Measurements from ENCODE around the gene CCDC177.

The CCDC177 gene

DNA sequence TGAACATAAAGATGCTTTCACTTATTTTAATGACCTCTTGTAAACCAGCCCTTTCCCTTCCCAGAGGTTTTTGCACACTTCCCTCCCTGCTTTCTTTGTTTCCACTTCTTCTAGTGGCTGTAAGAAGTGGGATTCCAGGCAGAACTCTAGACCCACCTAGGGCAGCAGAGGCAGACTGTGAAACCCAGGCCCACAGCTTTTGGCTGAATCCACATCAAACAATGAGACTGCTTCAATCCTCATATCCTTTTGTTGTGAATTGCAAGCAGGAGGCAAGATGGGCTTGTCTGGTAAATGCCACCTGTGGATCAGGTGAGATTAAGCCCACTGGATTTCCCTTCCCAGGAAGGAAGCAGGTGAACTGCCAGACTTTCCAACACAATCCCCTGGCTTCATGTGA is 12.8 kb downstream of the CCDC177 start:
- no peak for DNase-seq (ENCODE audit: low read depth)

DNA sequence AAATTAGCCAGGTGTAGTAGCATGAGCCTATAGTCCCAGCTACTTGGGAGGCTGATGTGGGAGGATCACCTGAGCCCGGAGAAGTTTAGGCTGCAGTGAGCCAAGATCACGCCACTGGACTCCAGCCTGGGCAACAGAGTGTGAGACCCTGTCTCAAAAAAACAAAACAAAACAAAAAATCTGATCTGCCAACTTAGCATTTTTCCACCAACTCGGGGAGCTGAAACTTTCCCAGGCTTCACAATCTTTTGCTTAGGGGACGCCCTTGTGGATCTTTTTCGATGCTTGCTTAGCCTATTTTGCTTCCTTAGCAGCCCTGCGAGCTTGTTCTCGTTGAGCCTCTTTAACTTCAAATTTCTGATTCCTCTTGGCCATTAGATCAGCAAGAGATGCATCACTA is 13.8 kb downstream of the CCDC177 start:
- DNase-seq (ENCODE audit: low read depth): no peak

- DNase-seq (ENCODE audit: low read depth): no peak
Measured at GRCh38 chr14:69559581-69560011, 15.1 kb downstream of the CCDC177 start.

DNA sequence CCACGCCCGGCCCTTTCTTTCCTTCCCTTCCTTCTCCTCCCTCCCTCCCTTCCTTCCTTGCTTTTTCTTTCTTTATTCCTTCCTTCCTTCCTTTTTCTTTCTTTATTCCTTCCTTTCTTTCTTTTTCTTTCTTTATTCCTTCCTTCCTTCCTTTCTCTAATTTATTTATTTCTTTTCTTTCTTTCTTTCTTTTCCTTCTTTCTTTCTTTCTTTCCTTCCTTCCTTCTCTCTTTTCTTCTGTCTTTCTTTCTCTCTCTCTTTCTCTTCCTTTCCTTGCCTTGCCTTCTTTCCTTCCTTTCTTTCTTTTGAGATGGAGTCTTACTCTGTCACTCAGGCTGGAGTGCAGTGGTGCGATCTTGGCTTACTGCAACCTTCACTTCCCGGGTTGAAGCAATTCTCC is 15.9 kb downstream of the CCDC177 start:
- DNase-seq (ENCODE audit: low read depth): no peak

DNA sequence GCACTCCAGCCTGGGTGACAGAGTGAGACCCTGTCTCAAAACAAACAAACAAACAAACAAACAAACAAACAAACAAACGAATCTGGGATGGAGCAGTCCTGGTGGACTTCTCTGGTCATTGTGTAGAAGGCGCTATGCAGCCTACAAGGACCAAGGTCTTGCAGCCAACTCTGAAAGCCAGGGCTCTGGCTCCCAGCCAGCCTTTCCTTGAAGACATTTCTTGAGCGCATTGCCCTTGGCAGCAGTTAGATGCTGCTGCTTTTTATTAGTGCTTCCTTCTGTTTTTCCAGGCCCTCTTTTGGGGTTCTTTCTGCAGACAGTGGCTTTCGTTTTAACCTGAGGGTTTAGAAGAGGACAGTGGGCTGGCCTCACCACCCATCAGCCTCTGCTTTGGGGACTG is 20.2 kb downstream of the CCDC177 start:
- DNase-seq (ENCODE audit: low read depth): no peak

GRCh38 chr14:69553252-69553651 is 21.4 kb downstream of the CCDC177 start:
- DNase-seq (ENCODE audit: low read depth): no peak

- DNase-seq (ENCODE audit: low read depth): no peak
Measured at GRCh38 chr14:69551511-69551910, 23.2 kb downstream of the CCDC177 start.

DNA sequence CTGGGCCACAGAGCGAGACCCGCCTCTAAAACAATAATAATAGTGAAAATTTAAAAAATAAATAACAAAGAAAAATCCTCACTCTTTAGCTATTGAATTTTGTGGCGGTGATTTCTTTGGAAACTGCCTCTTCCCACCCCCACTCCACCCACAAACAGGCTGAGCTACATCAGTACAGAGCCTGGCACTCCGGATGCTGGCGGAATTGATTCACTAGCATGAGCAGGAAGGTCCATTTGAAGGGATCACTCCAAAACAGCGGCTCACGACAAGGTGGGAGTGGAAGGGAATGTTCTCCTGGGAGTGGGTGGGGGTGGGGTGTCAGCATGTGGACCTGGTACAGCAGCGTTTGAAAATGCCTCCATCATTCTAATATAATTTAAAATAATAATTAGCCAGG is 26.1 kb downstream of the CCDC177 start:
- DNase-seq (ENCODE audit: low read depth): no peak

- no peak for DNase-seq (ENCODE audit: low read depth)
Measured at GRCh38 chr14:69547701-69548348, 26.8 kb downstream of the CCDC177 start.

GRCh38 chr14:69543341-69544115 is 31.1 kb downstream of the CCDC177 start:
- no peak for DNase-seq (ENCODE audit: low read depth)

GRCh38 chr14:69542311-69542710 is 32.4 kb downstream of the CCDC177 start:
- no peak for DNase-seq (ENCODE audit: low read depth)

GRCh38 chr14:69540654-69541335 is 33.9 kb downstream of the CCDC177 start:
- DNase-seq (ENCODE audit: low read depth): no peak

- no peak for DNase-seq (ENCODE audit: low read depth)
Measured at GRCh38 chr14:69539631-69540410, 34.9 kb downstream of the CCDC177 start.

DNA sequence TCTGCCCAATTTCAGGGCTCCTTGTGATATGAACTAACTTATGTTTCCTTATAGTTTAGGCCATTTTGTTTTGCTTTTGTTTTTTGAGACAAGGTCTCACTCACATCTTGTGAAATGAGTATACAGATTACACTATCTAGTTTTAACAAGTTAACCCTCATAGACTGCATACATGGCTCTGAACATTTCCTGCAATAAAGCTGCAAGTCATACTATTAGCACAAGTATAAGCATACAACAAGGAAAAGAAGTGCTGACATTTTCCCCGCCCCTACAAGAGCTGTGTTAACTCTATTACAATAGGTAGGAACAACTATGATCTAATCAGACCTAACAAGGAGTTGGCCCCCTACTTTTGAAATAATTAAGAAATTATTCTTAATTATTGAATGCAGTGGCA is 35.9 kb downstream of the CCDC177 start:
- DNase-seq (ENCODE audit: low read depth): no peak

DNA sequence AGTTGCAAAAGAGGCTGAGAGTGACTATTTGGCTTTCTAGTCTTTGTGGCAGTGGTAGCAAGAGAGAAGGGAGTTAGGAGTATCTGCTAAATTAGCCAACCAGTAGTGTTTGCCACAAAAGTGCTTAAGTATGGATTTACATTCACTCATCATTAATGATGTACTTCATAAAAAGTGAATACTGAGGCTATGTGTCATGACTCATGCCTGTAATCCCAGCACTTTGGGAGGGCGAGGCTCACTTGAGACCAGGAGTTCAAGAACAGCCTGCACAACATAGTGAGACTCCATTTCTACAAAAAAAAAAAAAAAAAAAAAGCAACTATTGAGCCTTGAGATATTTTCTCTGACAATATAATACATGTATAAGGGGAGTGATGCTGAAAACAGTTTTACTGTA is 36.8 kb downstream of the CCDC177 start:
- DNase-seq (ENCODE audit: low read depth): no peak

DNA sequence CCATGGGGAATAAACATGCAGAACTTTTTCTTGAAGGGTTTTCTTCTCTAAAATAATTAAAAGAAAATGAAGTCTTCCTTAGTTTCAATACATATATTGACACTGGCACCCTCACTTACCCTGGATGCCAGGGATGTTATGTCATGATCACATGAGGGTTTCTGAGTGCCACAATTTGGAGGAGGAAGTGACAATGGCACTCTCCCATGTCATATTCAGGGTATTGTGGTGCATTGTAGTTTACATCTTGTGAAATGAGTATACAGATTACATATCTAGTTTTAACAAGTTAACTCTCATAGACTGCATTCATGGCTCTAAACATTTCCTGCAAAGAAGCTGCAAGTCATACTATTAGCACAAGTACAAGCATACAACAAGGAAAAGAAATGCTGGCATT is 37.7 kb downstream of the CCDC177 start:
- DNase-seq (ENCODE audit: low read depth): no peak

GRCh38 chr14:69535230-69535848 is 39.3 kb downstream of the CCDC177 start:
- no peak for DNase-seq (ENCODE audit: low read depth)

DNA sequence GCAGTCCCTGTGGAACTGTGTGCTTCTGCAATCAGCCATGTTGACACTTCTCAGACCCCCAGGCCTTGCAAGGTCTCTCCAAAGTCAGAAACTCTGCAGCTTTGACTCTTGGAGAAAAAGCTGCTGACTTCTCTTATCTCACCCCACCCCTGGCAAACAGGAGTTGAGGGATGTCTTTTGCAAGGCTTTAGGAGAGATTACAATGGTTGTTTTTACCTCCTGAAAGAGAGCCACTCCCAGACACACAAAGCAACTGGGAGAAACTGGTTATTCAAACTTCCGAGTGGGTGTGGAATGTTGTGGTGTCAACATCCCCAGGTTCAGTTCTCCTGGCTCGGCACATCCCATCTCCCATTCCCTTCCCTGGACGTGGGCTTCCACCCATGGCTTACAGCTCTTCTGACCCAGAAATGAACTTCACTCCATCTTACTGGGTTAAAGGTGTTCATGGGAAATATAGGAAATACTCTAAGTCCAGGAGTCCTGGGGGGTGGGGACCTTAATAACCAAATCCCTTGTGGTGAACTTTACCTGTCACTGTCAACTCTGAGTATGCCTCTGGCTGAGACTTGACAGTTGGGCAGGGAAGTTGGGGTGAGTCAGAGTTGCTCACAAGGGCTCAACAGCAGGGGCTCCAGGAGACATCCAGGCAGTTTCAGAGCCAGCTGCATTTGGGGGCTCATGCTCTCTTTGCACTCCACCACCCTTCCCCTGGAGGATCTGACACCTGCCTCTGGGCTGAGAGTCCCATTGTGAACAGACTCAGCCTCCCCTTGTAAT is 41.9 kb downstream of the CCDC177 start:
- no peak for DNase-seq (ENCODE audit: low read depth)

- no peak for DNase-seq (ENCODE audit: low read depth)
Measured at GRCh38 chr14:69531135-69531534, 43.5 kb downstream of the CCDC177 start.

- no peak for DNase-seq (ENCODE audit: low read depth)
Measured at GRCh38 chr14:69530095-69530494, 44.6 kb downstream of the CCDC177 start.

- no peak for DNase-seq (ENCODE audit: low read depth)
Measured at GRCh38 chr14:69529563-69529962, 45.1 kb downstream of the CCDC177 start.

All from activated T-helper 1 cell treated with Interleukin-2 at 50 U/mL for 16 hours (primary cell).